GM21576 (cell line): ENCODE results near the gene ZNF236.
"Not testable (repeated sequence)": the region's sequence is repeated elsewhere in the genome, so short reads cannot be mapped to it uniquely, and the experiment has no call there.

Experiments
- ATAC-seq: cut with Tn5 transposase; IDR thresholded peaks from one replicate; pipeline ENCODE4 v1.9.1; 2021; ENCODE audit warnings: mild to moderate bottlenecking, moderate library complexity; ENCODE audit not compliant: unreplicated experiment

The ZNF236 gene

DNA sequence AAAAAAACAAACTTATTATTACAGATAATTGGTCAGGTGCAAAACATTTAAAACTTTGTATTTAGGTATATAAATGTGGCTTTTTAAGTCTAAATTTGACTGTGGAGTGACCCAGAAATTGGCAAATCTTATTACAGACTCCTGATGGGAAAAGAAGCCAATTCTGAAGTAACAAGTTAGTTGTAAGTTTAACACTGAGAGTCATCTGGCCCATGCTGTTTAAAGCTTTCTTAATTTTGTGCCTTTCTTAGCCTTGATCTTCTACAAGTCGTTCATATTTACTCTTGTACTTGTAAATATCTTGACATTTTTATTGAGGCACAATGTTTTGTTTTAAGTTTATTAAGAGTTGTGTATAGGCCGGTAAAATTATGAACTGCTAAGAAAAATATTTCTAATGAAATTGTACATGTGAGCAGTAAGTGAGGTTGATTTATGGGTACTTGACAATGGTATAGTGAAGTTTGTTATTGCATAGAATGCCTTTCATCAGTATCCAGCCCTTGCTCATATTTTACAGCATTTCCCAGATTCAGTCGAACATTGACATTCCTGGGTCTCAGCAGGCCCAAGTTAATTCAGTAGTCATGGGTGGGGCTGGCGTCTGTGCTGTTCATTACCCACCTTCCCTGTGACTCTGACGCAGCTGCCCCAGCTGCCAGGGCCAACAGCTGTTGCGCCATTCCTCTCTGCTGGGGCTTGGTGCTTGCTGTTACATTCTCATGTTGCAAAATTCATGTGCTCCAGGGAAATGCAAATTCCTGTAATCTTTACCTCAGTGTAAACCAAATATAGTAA, 121.4 kb downstream of the ZNF236 start:
- no peak for ATAC-seq

DNA sequence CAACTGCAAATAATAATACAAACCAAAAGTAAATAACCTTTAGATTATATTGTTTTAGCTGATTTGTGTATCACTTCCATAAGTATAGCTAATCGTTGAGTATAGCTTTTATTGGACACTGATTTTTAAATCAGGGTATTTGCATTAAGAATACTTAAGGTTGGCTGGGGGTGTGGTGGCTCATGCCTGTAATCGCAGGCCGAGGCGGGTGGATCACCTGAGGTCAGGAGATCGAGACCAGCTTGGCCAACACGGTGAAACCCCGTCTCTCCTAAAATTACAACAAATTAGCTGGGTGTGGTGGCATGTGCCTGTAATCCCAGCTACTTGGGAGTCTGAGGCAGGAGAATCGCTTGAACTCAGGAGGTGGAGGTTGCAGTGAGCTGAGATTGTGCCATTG, 122.0 kb downstream of the ZNF236 start:
- ATAC-seq = not testable (repeated sequence)

DNA sequence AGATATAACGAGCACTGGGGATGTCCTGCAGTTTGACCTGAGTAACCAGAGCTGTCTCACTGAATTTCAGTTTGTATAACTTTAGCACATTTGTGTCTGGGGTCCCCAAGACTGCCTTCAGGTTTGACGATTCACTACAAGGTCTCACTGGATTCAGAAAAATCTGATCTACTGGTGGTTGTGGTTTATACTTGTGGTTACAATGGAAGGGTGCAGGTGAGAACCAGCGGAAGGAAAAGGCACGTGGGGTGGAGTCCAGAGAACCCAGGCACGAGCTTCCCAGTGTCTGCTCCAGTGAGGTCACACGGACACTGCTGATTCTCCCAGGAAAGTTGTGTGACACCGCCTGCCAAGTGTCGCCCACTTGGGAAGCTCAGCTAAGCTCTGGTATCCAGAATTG, 126.0 kb downstream of the ZNF236 start:
- ATAC-seq = no peak

DNA sequence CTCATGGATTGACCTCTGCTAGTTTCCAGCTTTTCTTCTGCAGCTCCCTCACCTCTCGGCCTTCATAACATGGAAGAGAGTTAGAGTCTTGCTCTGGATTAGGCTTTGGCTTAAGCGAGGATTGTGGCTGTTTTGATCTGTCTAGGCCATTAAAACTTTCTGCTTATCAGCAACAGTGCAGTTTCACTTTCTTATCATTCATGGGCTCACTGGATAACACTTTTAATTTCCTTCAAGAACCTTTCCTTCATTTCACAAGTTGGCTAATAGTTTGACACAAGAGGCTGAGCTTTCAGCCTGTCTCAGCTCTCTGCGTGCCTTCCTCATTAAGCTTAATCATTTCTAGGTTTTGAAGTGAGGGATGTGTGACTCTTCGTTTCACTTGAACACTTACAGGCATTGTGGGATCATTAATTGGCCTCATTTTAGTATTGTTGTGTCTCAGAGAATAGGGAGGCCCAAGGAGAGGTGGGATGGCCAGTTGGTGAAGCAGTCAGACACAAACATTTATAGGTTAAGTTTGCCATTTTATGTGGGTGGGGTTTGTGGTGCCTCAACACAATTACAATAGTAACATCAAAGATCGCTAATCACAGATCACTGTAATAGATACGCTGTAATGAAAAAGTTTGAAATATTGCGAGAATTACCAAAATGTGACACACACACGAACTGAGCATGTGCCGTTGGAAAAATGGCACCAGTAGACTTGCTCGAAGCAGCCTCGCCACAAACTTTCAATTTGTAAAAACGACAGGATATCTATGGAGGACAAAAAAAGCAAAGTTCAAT, 129.3 kb downstream of the ZNF236 start:
- ATAC-seq = no peak

DNA sequence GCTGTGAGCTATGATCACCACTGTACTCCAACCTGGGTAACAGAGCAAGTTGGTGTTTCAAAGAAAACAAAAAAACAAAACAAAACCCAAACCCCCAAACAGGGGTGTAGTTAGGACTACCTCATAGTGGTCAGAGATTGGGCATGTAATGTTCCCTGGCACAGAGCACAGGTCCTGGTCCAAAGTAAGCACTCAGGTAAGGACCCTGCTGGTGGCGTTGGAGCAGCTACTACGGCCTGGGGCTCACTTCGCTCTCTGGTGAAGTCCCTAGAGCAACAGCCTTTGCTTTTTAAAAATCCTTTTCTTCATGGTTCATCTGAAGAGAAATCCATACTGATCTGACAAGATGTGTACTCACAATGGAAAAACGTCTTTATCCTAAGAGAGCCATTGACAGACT, 130.4 kb downstream of the ZNF236 start:
- no peak for ATAC-seq

DNA sequence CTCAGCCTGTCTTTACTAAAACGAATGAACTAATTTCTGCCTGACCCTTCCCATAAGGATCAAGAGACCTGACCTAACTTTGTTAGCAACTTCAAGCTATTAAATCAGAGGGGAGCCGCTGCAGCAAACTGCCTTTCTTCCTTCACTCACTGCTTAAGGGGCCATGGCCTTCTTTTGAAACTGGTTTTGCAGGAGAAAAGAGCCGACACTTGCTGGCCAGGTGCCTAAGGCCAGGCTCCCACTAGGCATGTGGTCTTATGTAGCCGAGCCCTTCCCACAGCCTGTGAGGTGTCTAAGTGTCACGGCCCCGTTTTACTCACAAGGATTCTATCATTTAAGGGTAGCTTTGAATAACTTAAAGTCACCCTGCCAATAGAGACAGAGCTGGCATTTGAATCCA, 130.8 kb downstream of the ZNF236 start:
- ATAC-seq = no peak

DNA sequence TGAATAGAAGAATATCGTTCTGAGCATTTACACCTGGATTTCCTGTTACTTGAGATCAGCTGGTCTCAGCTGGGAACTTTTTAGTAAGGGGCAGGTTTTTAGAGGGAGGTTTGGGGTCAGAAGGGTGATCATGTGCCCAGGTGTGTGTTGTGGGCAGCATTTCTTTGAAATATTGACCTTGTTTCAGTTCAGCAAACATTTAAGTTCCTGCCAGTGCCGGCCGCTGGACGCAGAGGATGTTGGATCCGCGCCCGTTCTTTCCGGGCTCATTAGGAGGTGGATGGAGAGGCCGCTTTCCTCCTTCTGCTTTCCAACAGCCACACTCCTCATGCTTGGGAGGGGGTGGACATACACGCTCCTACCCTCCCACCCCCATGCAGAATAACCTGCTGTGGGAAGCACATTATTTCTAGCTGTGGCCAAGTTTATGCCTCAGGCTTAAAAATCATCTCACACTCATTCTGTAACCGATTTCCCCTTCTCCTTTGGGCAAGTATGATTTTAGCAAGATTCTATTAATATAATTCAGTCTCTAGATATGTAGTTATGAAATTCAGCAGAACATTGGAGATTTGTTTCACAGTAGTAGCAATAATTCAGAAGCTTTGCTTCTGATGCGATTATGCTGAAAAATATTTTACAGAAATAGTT, 131.4 kb downstream of the ZNF236 start:
- no peak for ATAC-seq

DNA sequence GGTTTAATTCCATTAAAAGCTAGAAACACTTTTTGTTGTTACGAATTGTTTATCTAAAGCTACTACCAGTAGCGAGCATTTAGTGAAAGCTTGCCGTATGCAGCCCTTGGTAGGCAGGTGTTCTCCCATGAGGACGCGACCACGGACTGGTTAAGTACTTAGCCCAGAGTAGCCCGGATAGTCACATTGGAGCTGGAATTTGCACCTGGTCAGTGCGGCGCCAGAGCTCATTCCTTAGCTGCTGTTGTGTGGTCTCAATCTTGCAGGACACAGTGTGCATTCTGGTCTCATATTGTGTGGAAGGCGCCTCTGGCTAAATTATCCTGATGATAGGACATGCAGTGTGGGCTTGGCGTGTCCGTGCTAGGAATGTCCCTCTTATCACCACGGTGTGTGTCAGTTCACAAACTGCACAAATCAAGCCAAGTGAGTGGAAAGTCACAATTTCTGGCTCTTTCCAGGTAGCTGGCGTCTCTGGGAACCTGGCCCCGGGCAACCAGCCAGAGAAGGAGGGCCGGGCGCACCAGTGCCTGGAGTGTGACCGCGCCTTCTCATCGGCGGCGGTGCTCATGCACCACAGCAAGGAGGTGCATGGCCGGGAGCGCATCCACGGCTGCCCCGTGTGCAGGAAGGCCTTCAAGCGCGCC, 133.3 kb downstream of the ZNF236 start:
- no peak for ATAC-seq

DNA sequence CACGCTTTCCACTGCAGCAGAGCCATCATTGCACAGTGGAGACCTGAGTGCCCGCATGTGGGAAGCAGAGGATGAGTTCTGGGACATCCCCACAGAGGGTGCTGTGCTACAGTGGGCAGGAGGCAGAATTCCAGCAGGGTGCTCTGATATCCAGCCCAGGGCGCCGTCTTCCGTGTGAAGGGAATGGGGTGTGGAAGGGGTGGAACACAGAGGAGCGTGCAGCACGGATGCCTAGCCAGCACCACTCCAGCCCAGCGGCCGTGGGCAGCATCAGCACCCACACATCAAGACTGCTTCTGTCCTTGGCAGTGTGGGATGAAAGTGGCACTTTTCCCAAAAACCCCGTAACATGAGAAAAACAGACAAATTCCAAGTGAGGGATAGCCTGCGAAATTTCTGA, 134.3 kb downstream of the ZNF236 start:
- no peak for ATAC-seq

DNA sequence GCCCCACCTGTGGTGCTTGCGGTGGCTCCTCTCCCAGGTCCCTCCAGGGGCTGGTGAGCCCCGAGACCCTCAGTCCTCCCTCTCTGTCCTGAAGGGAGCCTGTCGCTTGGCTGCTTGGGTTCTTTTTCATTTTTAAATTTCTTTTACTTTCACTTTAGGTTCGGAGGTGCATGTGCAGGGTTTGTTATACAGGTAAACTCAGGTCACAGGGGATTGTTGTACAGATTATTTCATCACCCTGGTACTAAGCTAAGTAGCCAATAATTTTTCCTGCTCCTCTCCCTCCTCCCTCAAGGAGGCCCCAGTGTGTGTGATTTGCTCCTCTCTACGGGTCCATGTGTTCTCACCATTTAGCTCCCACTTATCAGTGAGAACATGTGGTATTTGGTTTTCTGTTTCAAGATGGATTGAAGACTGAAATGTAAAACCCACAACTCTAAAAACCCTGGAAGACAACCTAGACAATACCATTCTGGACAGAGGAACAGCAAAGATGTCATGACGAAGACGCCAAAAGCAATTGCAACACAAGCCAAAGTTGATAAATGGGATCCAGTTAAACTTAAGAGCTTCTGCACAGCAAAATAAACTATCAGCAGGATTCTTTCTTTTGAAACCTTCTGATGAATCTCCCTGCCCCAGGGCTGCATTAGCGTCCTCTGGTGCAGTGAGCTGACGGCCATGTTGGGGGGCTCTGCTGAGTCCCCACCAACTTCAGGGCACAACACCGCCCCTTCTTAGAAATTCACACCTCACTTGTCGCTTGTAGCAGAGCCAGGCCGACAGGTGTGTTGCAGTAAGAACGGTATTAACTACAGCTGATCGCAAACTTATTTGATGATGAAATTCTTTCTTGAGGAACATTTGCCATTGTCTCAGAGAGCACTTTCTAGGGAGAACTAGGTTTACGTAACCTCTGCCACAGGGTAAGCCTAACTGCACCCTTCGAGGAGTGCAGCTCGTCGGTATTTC, 135.3 kb downstream of the ZNF236 start:
- ATAC-seq = no peak

DNA sequence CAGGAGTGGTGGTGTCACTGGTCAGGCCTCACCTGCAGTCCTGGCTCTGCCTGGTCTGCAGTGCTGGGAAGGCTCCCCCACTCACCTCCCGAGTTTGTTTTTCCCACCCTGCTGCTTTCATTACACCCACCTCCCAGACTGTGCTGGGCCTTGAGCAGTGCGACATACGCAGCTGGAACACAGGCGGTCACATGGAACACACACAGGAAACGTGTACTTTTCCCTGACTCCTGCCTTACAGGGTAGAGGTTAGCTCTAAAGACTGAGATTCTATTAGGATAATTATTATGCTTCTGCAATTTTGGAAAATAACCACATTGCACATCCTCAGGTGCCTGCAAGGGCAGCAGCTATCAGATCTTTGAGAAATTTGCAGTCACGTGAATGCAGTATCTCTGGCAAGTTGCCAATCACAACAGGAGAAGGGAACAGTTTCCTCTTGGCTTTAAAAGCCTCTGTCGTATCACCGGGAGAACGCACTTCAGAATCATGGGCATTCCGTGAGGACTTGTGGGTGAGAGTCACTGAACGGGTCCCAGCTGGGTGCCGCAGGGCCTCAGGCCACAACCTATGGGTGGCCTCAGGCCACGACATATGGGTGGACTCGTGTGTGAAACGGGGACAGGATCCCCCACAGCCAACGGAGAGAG, 136.5 kb downstream of the ZNF236 start:
- ATAC-seq = no peak

DNA sequence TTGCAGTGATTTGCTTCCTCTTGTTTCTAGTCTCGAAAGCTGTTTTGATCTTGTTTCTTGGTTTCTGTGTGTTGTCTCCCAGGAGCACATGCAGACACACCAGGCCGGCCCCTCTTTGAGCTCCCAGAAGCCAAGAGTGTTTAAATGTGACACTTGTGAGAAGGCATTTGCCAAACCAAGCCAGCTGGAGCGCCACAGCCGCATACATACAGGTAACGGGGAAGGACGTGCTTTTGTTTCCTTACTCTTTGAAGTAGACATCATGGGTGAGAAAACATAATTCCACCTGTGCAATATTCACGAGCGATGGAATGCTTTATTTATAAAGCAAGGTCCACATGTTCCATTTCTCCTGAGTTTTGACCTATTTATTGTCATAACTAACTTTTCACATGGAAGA, 137.2 kb downstream of the ZNF236 start:
- ATAC-seq = no peak

DNA sequence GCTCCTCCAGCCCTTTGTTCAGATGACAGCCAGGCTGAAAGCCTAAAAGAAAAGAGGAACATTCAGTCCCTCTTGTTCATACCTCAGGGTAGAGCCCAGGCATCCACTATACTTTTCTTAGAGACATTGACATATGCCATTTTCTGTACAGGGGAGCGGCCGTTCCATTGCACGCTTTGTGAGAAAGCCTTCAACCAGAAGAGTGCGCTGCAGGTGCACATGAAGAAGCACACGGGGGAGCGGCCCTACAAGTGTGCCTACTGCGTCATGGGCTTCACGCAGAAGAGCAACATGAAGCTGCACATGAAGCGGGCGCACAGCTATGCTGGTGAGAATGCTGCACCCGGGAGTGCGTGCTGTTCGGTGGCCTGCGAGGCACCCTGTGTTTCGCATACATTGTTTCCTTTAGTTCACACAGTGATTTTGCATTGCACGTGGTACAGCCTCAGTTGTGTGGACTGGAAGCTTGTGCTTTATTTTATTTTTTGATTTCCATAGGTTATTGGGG, 138.2 kb downstream of the ZNF236 start:
- no peak for ATAC-seq

DNA sequence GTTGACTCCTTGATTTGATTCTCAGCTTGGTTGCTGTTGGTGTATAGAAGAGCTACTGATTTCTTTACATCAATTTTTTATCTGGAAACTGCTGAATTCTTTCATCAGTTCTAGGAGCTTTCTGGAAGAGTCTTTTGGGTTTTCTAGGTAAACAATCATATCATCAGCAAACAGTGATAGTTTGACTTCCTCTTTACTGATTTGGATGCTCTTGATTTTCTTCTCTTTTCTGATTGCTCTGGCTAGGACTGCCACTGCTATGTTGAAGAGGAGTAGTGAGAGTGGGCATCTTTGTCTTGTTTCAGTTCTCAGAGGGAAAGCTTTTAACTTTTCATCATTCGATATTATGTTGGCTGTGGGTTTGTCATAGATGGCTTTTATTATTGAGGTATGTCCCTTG, 140.5 kb downstream of the ZNF236 start:
- no peak for ATAC-seq

DNA sequence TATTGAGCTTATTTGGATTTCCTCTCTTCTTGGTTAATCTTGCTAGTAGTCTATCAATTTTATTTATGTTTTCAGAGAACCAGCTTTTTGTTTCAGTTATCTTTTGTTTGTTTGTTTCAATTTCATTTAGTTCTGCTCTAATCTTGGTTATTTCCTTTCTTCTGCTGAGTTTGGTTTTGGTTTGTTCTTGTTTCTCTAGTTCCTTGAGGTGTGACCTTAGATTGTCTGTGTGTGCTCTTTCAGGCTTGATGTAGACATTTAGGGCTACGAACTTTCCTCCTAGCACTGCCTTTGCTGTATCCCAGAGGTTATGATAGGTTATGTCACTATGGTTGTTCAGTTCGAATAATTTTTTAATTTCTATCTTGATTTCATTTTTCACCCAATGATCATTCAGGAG, 141.6 kb downstream of the ZNF236 start:
- peak; percentile 63 for ATAC-seq

DNA sequence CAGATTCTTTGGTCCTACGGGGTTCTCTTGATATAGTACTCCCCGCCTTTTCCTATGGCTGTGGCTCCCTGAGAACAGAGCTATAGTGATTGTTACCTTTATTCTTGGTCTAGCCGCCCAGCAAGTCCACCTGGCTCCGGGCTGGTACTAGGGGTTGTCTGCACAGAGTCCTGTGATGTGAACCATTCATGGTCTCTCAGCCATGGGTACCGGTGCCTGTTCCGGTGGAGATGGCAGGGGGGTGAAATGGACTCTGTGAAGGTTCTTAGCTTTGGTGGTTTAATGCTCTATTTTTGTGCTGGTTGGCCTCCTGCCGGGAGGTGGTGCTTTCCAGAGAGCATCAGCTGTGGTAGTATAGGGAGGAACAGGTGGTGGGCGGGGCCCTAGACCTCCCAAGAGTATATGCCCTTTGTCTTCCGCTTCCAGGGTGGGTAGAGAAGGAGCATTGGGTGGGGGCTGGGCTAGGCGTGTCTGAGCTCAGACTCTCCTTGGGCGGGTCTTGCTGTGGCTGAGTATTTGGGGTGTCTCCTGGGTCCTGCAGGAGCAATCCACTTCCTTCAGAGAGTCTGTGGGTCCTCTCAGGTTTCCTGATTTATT, 143.3 kb downstream of the ZNF236 start:
- peak; percentile 70 for ATAC-seq

DNA sequence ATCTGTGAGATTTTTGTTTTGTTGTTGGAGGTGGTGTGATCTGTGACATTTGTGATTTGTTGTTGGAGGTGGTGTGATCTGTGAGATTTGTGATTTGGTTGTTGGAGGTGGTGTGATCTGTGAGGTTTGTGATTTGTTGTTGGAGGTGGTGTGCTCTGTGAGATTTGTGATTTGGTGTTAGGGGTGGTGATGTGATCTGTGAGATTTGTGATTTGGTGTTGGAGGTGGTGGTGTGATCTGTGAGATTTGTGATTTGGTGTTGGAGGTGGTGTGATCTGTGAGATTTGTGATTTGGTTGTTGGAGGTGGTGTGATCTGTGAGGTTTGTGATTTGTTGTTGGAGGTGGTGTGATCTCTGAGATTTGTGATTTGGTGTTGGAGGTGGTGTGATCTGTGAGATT, 144.9 kb downstream of the ZNF236 start:
- ATAC-seq = not testable (repeated sequence)

DNA sequence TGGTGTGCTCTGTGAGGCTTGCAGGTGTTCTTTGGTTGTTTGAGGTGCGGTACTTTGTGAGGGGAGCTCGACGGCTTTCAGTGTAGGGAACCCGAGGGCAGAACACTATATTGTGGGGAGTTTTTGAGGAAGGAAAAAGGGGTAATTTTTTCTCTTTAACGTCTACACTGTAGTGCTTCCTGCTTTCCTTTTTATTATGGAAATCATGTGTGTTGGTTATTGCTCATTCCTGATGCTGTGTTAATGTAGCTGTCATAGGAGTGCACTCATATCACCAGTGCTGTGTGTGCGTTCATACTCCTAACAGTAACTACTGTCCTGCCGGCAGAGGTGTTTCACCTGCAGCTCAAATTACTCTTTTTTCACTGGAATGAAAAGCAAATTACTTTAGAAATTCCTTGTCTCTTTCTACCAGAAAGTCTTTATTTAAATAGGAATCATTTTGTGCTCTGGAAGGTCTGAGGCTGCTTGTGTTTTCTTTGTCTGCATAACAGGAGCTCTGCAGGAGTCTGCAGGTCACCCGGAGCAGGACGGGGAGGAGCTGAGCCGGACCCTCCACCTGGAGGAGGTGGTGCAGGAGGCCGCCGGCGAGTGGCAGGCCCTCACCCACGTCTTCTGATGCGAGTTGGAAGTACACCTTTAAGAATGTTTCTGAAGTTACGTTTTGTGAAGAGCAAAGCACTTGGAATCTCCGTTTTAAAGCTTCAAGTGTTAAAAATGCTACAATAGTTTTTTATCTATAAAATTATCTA, 145.5 kb downstream of the ZNF236 start:
- no peak for ATAC-seq
